T1000 (cell line): ENCODE measurements around the gene DNHD1.
"Not testable (repeated sequence)": the region's sequence is repeated elsewhere in the genome, so short reads cannot be mapped to it uniquely, and the experiment has no call there.

ENCODE experiments used
- DNase-seq: peaks from one replicate; lab custom pipeline; 2025; ENCODE audit warnings: mixed read lengths; lab: John Stamatoyannopoulos, UW

DNHD1 gene

GRCh38 chr11:6480299-6480914 is 16.7 kb upstream of the DNHD1 start:
- no peak for DNase-seq

- peak; percentile 85 for DNase-seq
Measured at GRCh38 chr11:6481012-6481923, 15.8 kb upstream of the DNHD1 start, which contains the start of the genes ARFIP2 and TIMM10B. Gene ARFIP2 (minus strand): TSS chr11:6481331. CDS start chr11:6480421, 910 bp downstream. Gene TIMM10B (plus strand): TSS chr11:6481501. CDS start chr11:6481517, 16 bp downstream.

- no peak for DNase-seq
Measured at GRCh38 chr11:6481924-6482275, 15.2 kb upstream of the DNHD1 start.

GRCh38 chr11:6482441-6482840 is 14.6 kb upstream of the DNHD1 start:
- no peak for DNase-seq

GRCh38 chr11:6483015-6483414 is 14.1 kb upstream of the DNHD1 start:
- no peak for DNase-seq

DNA sequence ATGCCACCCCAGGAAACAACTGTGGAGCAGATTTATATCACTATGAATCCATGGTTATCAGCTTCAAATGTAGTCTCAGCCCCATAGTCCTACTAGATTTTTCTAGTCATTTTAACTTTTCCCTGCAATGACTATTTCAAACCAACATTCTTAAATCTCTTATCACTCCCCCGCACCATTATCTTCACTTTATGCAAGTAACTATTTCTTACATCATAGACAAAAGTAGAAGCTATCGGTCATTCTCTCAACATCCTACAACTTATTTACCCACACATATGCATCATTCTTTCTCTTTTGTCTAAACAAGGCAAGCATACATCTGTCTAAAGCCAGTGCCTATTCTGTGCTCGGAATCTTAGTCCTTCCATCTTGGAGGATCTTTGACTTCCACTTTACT is 11.4 kb upstream of the DNHD1 start:
- DNase-seq = no peak

DNA sequence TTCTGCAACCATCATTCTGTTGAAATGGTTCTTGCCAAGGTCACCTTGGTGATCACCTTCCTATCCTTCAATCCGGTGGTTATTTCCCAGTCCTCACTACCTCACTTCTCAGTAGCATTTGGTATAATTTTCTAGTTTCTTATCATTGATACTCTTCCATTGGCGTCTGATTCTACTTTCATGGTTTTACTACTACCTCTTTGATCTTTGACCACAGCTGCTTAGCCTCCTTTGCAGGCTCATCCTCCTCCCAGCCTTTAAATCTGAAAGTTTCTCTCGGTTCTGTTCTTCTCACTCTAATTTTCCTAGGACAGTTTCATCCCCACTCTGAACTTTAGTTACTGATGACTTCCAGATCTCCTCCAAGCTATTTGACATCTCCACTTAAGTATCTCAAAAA is 10.8 kb upstream of the DNHD1 start:
- DNase-seq = no peak

- DNase-seq = no peak
Measured at GRCh38 chr11:6486938-6487337, 10.1 kb upstream of the DNHD1 start.

DNA sequence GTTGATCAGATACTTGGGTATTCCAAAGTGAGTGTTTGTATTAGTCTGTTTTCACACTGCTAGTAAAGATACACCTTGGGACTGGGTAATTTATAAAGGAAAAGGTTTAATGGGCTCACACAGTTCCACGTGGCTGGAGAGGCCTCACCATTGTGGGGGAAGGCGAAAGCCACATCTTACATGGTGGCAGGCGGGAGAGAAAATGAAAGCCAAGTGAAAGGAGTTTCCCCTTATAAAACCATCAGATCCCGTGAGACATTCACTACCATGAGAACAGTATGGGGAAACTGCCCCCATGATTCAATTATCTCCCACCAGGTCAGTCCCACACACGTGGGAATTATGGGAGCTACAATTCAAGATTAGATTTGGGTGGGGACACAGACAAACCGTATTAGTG is 8.7 kb upstream of the DNHD1 start:
- no peak for DNase-seq

DNA sequence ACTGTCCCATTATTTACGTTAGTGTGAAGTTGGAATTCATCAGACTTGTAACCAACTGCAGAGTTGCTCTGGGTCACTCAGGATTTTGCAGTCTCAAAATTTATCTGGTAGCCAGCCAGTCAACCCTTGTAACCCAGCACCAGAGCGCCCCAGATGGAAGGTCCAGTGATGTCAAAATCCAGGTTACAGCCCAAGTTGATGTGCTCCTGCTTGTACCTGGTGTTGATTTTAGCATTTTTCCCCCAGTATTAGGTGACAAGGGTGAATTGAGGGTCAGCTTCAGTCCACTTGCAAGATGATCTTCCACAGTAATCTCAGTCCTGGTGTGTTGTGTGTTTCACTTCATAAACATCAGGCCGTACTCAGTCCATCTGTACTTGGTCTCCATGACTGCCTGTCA is 8.3 kb upstream of the DNHD1 start:
- no peak for DNase-seq

- no peak for DNase-seq
Measured at GRCh38 chr11:6489306-6489705, 7.8 kb upstream of the DNHD1 start.

- no peak for DNase-seq
Measured at GRCh38 chr11:6498121-6498520, 1.0 kb downstream of the DNHD1 start.

- DNase-seq = no peak
Measured at GRCh38 chr11:6498544-6498943, 1.5 kb downstream of the DNHD1 start.

DNA sequence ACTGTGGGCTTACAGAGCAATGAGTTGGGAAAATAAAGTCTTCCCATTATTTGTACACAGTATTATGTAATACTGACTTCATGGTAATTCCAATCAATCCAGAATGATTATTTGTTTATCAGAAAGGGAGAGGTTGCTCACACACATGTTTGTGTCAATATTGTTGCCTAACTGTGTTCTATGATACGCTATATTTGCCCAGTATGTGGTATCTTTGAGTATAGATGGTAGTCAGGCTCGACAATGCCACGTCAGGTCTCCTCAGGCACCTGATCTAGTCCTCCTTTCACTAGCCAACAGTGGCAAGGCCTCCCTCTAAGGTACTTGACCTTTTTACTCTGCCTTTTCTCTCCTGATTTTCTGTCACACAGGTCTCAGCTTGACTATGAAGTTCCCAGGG is 5.3 kb downstream of the DNHD1 start:
- no peak for DNase-seq

GRCh38 chr11:6504166-6504565 is 7.1 kb downstream of the DNHD1 start:
- DNase-seq = no peak

DNA sequence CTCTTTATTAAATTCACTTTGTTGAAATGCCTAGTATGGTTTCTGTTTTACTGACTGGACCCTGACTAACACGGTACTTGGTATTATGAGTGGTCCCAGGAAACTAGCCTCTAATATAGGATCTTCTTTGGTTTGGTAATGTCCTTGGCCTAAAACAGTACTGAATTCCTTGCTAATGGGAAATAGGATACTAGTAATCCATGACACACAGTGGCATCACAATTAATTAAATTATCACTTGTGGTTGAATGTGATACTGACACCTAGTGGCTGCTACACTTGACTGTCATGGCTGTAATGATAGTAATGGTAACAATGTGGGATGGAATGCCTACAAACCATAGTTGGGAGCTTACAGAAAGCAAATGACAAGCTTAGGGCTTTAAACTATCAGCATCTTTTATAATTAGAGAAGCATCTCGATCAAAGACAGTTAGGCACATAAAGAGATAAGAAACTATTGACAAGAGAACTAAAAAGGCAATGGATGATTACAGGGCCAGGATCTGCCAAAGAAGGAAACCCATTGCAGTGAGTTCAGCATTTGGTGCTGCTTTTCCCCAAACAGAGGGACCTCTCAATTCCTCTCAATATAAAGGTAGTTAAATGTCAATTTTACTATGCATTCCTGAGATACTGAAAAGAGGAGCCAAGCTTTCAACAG is 8.6 kb downstream of the DNHD1 start:
- no peak for DNase-seq

GRCh38 chr11:6516865-6517264 is 19.8 kb downstream of the DNHD1 start:
- DNase-seq = no peak

DNA sequence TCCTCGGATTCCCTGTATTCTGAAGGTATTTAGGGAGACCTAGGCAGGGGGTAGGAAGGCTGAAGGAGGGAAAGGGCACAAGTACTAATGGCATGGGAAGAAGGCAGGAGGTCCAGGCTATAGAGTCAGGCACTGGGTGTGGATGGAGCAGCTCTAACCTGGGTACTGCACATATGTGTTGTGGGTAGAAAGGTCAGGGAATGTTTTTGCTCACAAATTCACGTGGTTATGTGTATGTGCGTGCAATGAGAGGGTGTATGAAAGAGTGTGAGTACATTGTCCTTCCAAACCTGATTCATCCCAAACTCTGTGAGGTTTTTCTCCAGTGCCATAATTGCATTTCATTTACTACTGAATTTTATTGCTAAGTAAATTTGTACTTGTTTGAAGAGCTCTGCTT is 23.2 kb downstream of the DNHD1 start:
- DNase-seq = no peak

DNA sequence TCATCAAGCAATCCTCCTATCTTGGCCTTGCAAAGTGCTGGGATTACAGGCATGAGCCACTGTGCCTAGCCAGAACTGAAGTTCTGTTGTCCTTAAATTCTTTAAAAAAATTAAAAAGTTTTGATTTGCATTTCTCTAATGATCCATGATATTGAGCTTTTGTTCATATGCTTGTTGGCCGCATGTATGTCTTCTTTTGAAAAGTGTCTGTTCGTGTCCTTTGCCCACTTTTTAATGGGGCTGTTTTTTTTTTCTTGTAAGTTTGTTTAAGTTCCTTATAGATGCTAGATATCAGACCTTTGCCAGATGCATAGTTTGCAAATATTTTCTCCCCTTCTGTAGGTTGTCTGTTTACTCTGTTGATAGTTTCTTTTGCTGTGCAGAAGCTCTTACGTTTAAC is 24.9 kb downstream of the DNHD1 start:
- not testable (repeated sequence) for DNase-seq

- DNase-seq = no peak
Measured at GRCh38 chr11:6523253-6523652, 26.2 kb downstream of the DNHD1 start.

DNA sequence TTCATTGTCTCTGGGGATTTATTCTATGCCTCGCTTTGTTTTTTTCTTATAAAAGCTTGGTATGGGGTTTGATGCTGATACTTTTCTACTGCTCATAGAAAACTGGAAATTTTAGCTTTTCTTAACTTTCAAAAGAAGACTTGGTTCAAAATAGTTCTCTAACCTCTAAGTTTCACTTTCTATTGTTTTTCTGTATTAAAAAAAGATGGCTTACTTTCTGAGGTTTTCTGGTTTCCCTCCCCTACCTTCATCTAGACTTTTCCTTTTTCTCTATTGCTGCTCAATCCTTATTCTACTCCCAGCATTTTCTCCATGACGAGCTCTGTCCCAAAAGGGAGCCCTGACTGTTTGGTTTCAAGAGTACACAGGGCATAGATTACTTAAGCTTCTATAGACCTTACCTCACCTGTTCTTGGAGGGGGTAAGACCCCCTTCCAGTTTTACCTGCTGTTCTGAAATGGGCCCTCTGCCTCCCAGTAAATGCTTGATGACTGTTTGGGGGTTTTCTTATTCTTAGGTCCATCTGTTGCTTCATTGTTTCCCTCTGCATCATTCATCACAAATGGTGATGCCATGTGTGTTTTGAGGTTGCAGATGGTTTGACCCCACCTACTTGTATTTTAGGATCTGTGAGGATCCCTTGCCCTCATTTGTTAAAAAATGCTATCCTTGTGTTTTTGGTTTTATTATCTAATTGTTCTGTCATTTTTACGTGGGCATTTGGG is 29.5 kb downstream of the DNHD1 start:
- no peak for DNase-seq

- no peak for DNase-seq
Measured at GRCh38 chr11:6529266-6529665, 32.2 kb downstream of the DNHD1 start.
